Activated naive CD8-positive, alpha-beta T cell treated with anti-CD3 and anti-CD28 coated beads, Interleukin-2, amount 50 U/mL, for 16 hours (primary cell): ENCODE data around the gene TIAM2.
"Not testable (repeated sequence)": the region's sequence is repeated elsewhere in the genome, so short reads cannot be mapped to it uniquely, and the experiment has no call there.

ENCODE experiments used
- DNase-seq: peaks from one replicate; pipeline ENCODE4 v3.0.0-alpha.2; 2020; ENCODE audit warnings: low read depth, low spot score

Gene TIAM2

DNA sequence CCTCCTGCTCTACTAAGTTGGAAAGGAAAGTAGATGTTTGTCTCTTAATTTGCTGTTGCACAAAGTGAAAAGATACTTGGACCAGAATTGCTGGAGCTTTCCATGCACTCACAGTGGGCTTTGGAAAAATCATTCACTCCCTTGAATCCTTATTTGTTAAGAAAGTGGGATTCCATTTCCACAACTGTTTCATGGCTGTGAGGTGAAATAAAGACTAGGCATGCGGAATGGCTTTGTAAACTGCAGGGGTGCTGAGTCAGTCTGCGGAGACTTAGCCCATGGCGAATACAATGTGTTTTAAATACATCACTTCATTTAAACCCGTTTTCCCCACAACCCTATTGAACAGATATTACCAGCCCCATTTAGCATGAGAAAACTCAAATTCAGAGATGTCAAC, 231.9 kb downstream of the TIAM2 start:
- no peak for DNase-seq

- no peak for DNase-seq
Measured at GRCh38 chr6:155228546-155229166, 233.5 kb downstream of the TIAM2 start.

DNA sequence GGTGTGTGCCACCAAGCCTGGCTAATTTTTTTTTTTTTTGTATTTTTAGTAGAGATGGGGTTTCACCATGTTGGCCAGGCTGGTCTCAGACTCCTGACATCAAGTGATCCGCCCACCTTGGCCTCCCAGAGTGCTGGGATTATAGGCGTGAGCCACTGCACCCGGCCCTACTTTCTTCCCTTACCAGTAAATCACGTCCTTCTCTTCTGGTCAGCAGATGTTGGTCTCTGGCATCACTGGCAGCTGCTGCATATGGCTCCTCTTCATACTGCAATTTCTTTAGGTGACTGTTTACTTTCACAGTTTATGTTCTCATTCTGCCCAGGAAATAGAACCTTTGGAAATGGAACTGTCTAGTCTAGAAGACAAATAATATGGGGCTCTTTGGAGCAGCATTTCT, 235.9 kb downstream of the TIAM2 start:
- DNase-seq: not testable (repeated sequence)

DNA sequence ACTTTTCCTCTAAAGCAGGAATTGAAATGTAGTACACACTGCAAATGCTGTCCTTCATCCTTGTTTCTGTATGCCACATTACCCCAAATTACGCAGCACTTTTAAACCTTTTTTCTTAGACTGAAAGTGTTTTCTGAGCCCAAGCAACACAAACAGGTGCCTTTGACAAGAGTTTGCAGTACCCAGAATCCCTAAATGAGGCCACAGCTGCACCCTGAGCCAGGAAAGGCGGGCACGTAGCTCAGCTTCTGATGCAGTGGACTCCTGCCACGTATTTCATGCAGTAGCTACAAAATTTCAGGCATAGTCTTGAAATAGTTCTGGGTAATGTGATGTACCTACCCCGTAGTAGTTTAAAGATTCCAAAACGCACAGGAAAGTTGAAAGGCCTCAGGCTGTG, 237.7 kb downstream of the TIAM2 start:
- no peak for DNase-seq

GRCh38 chr6:155234167-155234566, 239.1 kb downstream of the TIAM2 start:
- DNase-seq: no peak

DNA sequence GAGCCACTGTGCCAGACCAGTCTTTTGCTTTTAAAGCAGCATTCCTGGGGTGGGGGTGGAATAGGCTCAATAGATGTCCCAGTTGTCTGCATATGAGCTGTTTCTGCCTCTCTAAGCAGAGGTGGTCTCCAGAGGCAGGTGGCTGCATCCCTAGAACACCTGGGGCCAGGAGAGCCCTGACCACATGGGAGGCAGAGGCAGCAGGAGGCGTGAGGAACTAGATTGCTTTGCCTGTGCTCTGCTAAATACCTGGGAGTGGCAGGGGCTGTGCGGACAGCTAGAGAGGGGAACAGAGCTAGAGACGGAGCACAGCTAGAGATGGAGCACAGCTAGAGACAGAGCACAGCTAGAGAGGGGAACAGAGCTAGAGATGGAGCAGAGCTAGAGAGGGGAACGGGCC, 239.6 kb downstream of the TIAM2 start:
- no peak for DNase-seq

DNA sequence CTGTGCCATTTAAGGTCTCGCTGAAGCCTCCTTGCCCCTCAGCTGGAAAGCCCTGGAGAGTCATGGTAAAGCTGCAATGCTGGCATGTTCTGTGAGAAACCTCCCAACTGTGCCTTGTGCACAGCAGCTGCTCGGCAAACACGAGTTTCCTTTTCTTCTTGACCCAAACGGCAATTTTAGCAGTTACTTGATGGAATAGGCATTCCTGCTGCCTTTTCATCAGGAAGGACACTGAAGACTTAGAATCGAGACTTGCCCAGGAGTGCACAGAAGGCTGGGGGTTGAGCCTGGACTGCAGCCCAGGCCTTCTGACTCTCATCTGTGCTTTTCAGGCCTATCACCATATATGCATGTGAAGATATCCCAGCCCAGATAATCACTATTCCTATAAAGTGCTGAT, 240.0 kb downstream of the TIAM2 start:
- DNase-seq: no peak

DNA sequence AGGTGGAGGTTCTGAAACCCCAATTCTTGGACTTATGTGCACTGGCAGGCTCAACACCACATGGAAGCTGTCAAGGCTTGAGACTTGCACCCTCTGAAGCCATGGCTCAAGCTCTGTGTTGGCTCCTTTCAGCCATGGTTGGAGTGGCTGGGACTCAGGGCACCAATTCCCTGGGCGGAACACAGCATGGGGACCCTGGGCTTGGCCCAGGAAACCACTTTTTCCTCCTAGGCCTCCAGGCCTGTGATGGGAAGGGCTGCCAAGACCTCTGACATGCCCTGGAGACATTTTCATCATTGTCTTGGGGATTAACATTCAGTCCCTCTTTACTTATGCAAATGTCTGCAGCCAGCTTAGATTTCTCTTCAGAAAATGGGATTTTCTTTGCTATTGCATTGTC, 242.5 kb downstream of the TIAM2 start:
- DNase-seq: no peak

GRCh38 chr6:155240905-155241600, 245.9 kb downstream of the TIAM2 start:
- DNase-seq: no peak

DNA sequence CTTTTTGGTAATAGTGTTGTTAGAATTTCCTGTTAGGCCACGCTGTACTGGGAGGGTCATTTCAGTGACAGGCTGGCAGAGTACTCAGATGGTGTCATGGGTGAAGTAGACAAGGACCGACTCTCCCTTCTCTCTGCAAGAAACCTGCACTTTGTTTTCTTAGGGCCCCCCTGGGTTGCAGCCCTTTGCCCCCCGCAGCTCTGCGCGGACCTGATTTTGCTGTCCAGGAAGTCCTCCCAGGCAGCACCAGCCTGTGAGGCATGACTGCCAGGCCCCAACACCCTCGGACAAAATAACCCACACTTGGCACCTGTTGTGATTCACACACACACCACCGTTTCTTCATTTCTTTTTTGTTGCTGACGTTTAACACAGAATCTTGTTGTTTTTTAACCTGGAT, 246.9 kb downstream of the TIAM2 start:
- DNase-seq: no peak

DNA sequence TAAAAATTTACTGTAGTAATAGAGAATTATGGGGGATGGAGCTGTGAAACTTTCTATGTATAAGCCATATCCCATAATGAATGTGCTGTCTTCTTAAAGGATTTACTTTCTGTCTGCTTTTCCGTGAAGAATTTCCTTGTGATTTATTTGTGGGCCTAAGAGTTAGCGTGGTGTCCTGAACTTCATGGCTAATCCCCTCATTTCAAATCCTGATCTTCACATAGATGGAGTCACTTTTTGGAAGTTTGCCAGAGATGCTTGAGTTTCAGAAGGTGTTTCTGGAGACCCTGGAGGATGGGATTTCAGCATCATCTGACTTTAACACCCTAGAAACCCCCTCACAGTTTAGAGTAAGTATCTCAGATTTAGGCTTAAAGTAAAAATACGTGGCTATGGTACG, 249.3 kb downstream of the TIAM2 start:
- no peak for DNase-seq

GRCh38 chr6:155245193-155245592, 250.1 kb downstream of the TIAM2 start:
- DNase-seq: no peak

GRCh38 chr6:155245831-155246230, 250.7 kb downstream of the TIAM2 start:
- DNase-seq: no peak

DNA sequence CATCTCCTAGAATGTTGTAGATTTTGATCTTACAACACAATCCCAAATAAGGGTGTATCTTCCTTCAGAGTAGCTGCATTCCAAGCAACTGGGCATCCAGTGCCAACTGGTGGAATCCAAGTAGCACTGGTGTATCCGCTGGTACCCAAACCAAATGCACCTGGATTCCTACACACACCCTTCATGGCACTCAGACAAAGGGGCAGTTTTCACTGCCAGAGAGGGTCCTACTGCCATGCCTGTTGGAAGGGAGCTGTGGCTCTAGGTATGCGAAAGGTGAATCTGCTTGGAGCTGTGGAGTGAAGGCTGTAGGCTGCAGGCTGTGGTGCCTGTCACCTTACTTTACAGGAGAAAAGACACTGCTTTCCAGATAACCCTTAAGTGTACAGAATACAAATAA, 251.7 kb downstream of the TIAM2 start:
- no peak for DNase-seq

DNA sequence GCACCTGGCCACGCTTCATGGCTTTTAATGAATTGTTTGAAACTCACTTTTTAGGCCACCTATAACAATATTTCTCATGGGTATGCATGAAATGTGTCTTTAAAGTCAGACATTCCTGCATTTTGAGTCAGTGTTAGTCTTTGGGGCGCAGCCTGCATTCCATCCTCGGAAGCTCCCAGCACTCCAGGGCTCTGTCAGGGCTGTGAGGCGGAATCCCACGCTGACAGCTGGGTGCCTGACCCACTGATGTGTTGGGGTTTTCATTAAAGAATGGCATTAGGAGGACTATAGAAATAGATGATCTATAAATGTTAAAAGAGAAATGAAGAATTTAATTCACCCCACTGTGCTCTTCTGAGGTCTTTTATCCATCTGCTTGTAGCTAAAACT, 252.5 kb downstream of the TIAM2 start:
- DNase-seq: no peak

DNA sequence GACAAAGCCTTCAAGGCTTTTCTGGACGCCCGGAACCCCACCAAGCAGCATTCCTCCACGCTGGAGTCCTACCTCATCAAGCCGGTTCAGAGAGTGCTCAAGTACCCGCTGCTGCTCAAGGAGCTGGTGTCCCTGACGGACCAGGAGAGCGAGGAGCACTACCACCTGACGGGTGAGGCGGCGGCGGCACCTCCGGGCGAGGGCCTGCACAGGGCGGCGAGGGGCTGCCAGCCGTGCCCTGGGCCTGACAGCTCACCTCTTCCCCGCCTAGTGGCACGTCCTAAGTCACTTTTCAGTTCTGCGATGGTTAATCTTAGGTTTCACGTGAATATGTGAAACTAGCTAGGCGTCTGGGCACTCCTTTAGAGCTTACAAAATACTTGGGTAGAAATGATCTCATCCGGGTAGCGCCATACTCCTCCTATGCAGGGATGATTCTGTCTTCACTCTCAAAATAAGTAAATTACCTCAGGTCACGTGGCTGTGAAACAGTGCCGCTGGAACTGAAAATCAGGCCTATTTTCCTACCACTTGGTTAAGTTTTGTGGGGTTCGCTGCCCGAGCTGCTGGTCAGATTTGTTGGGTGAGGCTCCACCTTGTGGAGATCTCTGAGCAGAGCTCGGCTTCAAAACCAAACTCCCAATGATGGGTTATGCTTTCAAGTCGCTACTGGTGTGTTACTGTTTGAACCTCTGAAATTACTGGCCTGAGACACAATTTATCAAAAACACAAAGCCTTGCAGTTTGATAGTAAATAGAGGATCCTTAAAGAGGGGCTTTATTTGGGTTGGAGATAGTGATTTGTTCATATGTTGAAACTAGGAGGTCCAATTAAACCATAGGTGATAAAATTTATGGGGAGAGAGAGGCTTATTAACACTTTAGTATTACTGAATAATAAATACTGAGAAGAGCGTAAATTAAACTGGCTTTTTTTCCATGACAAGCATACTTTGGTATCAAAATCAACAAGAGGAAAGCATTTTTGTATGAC, 253.2 kb downstream of the TIAM2 start:
- no peak for DNase-seq

GRCh38 chr6:155250701-155251381, 255.7 kb downstream of the TIAM2 start:
- no peak for DNase-seq

- no peak for DNase-seq
Measured at GRCh38 chr6:155252581-155252980, 257.5 kb downstream of the TIAM2 start.

DNA sequence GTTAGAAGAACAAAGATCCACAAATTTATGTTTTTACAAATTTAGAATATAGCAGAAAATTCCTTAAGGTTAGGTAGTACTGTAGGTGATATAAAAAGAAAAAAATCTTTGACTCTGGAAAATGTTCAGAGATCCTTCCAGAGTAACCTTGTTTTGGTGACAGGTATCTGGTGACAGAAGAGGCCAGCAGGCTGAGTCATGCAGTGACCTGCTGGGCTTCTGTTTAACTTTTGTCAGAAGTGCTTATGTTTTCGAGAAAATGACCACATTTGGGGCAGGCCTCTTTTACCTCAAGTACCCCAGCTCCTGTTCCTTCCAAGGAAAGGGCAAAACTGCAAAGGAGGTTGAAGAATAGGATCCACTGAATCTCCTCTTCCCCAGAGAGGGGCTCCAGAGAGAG, 258.2 kb downstream of the TIAM2 start:
- DNase-seq: no peak

DNA sequence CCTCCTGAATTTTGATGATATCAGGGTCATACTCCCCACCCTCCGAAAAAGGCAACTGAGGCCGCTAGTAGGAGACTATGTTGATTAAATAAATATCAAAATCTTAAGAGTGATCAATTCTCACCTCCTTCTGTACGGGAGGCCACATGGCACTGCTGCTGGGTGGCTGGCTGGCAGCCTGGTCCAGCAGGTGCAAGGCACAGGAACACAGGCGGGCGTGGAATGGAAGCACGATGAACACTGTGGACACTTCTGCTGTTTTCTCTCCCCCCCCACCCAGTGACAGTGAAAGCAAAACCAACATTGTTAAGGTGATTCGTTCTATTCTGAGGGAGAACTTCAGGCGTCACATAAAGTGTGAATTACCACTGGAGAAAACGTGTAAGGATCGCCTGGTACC, 259.0 kb downstream of the TIAM2 start:
- DNase-seq: no peak

DNA sequence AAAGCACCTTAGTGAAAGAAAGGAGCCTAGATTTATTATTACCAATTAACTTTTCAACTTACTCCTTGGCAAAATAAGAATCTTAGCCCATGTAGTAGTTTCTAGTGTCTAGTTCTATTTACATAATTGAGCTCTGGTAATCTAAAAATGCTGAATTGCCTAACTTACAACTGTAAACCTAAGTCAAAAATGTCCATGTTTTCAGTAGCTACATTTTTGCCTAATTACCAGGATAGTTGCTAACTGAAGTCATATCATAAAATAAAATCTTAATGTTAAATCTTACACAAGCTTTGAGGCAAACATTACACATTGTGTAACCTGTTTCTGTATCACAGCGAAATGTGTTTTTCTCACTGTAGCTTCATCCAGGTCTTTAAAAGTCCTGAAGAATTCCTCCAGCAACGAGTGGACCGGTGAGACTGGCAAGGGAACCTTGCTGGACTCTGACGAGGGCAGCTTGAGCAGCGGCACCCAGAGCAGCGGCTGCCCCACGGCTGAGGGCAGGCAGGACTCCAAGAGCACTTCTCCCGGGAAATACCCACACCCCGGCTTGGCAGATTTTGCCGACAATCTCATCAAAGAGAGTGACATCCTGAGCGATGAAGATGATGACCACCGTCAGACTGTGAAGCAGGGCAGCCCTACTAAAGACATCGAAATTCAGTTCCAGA, 261.1 kb downstream of the TIAM2 start:
- no peak for DNase-seq
